ENCODE measurements around the gene RALGPS1.

Gene RALGPS1

GRCh38 chr9:126952205-126952977, 37.8 kb downstream of the RALGPS1 start:
- in situ Hi-C loops (cut with MboI; ENCODE audit: low sequenced_read_pairs), result no loop called here

- in situ Hi-C loops (cut with MboI; ENCODE audit: low sequenced_read_pairs), result no loop called here
These were observed 38.6 kb downstream of the RALGPS1 start for GRCh38 chr9:126953041-126953809.

- in situ Hi-C loops (cut with MboI; ENCODE audit: low sequenced_read_pairs), result no loop called here
These were observed 41.2 kb downstream of the RALGPS1 start for GRCh38 chr9:126955811-126956210.

- in situ Hi-C loops (cut with MboI; ENCODE audit: low sequenced_read_pairs), result no loop called here
These were observed 42.5 kb downstream of the RALGPS1 start for GRCh38 chr9:126956917-126957686.

GRCh38 chr9:126957687-126958053, 43.1 kb downstream of the RALGPS1 start:
- in situ Hi-C loops (cut with MboI; ENCODE audit: low sequenced_read_pairs), result no loop called here

- in situ Hi-C loops (cut with MboI; ENCODE audit: low sequenced_read_pairs), result no loop called here
These were observed 44.8 kb downstream of the RALGPS1 start for GRCh38 chr9:126959336-126959735.

GRCh38 chr9:126959917-126960316, 45.3 kb downstream of the RALGPS1 start:
- in situ Hi-C loops (cut with MboI; ENCODE audit: low sequenced_read_pairs), result no loop called here

- in situ Hi-C loops (cut with MboI; ENCODE audit: low sequenced_read_pairs), result no loop called here
These were observed 47.8 kb downstream of the RALGPS1 start for GRCh38 chr9:126962336-126962735.

GRCh38 chr9:126965077-126965476, 50.5 kb downstream of the RALGPS1 start:
- in situ Hi-C loops (cut with MboI; ENCODE audit: low sequenced_read_pairs), result no loop called here

GRCh38 chr9:126965541-126966428, 51.2 kb downstream of the RALGPS1 start:
- in situ Hi-C loops (cut with MboI; ENCODE audit: low sequenced_read_pairs), result no loop called here

- in situ Hi-C loops (cut with MboI; ENCODE audit: low sequenced_read_pairs), result no loop called here
These were observed 56.7 kb downstream of the RALGPS1 start for GRCh38 chr9:126971261-126971660.

GRCh38 chr9:126973651-126974529, 59.3 kb downstream of the RALGPS1 start:
- in situ Hi-C loops (cut with MboI; ENCODE audit: low sequenced_read_pairs), result no loop called here

- in situ Hi-C loops (cut with MboI; ENCODE audit: low sequenced_read_pairs), result no loop called here
These were observed 60.0 kb downstream of the RALGPS1 start for GRCh38 chr9:126974594-126974993.

- in situ Hi-C loops (cut with MboI; ENCODE audit: low sequenced_read_pairs), result no loop called here
These were observed 61.0 kb downstream of the RALGPS1 start for GRCh38 chr9:126975327-126976220.

GRCh38 chr9:126979461-126979860, 64.9 kb downstream of the RALGPS1 start:
- in situ Hi-C loops (cut with MboI; ENCODE audit: low sequenced_read_pairs), result no loop called here

- in situ Hi-C loops (cut with MboI; ENCODE audit: low sequenced_read_pairs), result no loop called here
These were observed 65.6 kb downstream of the RALGPS1 start for GRCh38 chr9:126980231-126980630.

- in situ Hi-C loops (cut with MboI; ENCODE audit: low sequenced_read_pairs), result no loop called here
These were observed 66.6 kb downstream of the RALGPS1 start for GRCh38 chr9:126981218-126981617.

- in situ Hi-C loops (cut with MboI; ENCODE audit: low sequenced_read_pairs), result no loop called here
These were observed 67.8 kb downstream of the RALGPS1 start for GRCh38 chr9:126982215-126983002.

All from HL-60/S4 treated with retinoic acid at 250 ng/mL for 4 days and 3 days (cell line).